B cell (primary cell): ENCODE measurements around the gene IGF1R. TPM values are rescaled to one million over a fixed set of nuclear protein-coding genes. Genes with fewer than 3 reads are reported as not detected.

Experiments used
- ATAC-seq: fragments of 200-7000 bp; cut with Tn5 transposase; one replicate; pipeline ENCODE4 v1.10.0; 2021; ENCODE audit warnings: low read depth, mild to moderate bottlenecking, moderate number of reproducible peaks, moderate library complexity
- CTCF ChIA-PET: fragments of 350-600 bp; sonication (Branson Sonifier 250); formaldehyde crosslinking; loops from one replicate; lab custom pipeline; 2021; ENCODE audit warnings: antibody characterized with exemption, inconsistent platforms; lab: Charles Lee
- POLR2A ChIA-PET: fragments of 350-600 bp; sonication (Branson Sonifier 250); formaldehyde crosslinking; loops from one replicate; lab custom pipeline; 2021; ENCODE audit warnings: antibody characterized with exemption; lab: Charles Lee
- DNase-seq: peaks from one replicate; pipeline ENCODE4 v3.0.0; 2013
- H2AFZ ChIP-seq: 2 replicates; pipeline ENCODE4 v1.6.1; 2012; ENCODE audit warnings: mild to moderate bottlenecking, low read depth, low read length; ENCODE audit not compliant: insufficient read depth, poor library complexity, severe bottlenecking
- H3K27ac ChIP-seq, 2 donors: 1 replicate in 1 of 2; 2 replicates in 1 of 2; pipeline ENCODE4 v1.5.1; 2012 to 2013; ENCODE audit warnings: low read length in 2 of 2, mild to moderate bottlenecking in 2 of 2, moderate library complexity in 1 of 2
- H3K27me3 ChIP-seq, 4 experiments: fragments of 200-600 bp in 1 of 4; sonication (generic) in 1 of 4; replicated peaks in 1 of 4; 1 replicate in 2 of 4; 2 replicates in 2 of 4; pipeline versions ENCODE4 v1.6.1 to v1.7.0; 2013 to 2016; ENCODE audit warnings: low read length in 3 of 4, mild to moderate bottlenecking in 2 of 4, mixed read lengths in 1 of 4, moderate library complexity in 1 of 4; ENCODE audit not compliant: insufficient read depth in 4 of 4, control insufficient read depth in 3 of 4; ENCODE audit errors: control extremely low read depth in 1 of 4
- H3K36me3 ChIP-seq, 2 experiments: replicated peaks in 1 of 2; 1 replicate in 1 of 2; 2 replicates in 1 of 2; pipeline versions ENCODE4 v1.6.1 to v1.7.1; 2013; ENCODE audit warnings: low read length in 1 of 2; ENCODE audit not compliant: insufficient read depth in 2 of 2, control insufficient read depth in 1 of 2; ENCODE audit errors: control extremely low read depth in 1 of 2, extremely low read depth in 1 of 2
- H3K4me1 ChIP-seq, 2 donors: fragments of 200-600 bp in 1 of 2; sonication (generic) in 1 of 2; 1 replicate in 1 of 2; 2 replicates in 1 of 2; pipeline versions ENCODE4 v1.5.1 to v1.6.1; 2013 to 2017; ENCODE audit warnings: low read length in 2 of 2; ENCODE audit not compliant: control insufficient read depth in 2 of 2, insufficient read depth in 2 of 2
- H3K4me2 ChIP-seq: replicated peaks from 2 replicates; pipeline ENCODE3; 2012; ENCODE audit warnings: mild to moderate bottlenecking, low read depth, low read length; ENCODE audit not compliant: poor library complexity, severe bottlenecking
- H3K4me3 ChIP-seq, 5 experiments: fragments of 200-600 bp in 1 of 5; sonication (generic) in 1 of 5; 1 replicate in 3 of 5; 2 replicates in 2 of 5; pipeline versions ENCODE4 v1.5.1 to v1.7.0; 2011 to 2016; ENCODE audit warnings: low read length in 4 of 5, mild to moderate bottlenecking in 4 of 5, low read depth in 2 of 5, control low read depth in 1 of 5, moderate library complexity in 1 of 5; ENCODE audit not compliant: insufficient read depth in 1 of 5; ENCODE audit errors: control extremely low read depth in 1 of 5, extremely low read depth in 1 of 5
- H3K79me2 ChIP-seq: fragments of 200-600 bp; sonication (generic); one replicate; pipeline ENCODE4 v1.6.0; 2016; ENCODE audit warnings: low read length; ENCODE audit not compliant: control insufficient read depth, insufficient read depth
- H3K9ac ChIP-seq: fragments of 200-600 bp; sonication (generic); 2 replicates; pipeline ENCODE4 v1.6.1; 2017; ENCODE audit warnings: mild to moderate bottlenecking, low read length, moderate library complexity
- H3K9me3 ChIP-seq, 3 donors: one replicate each; pipeline versions ENCODE4 v1.6.1 to v1.7.1; 2013; ENCODE audit warnings: low read length in 2 of 3; ENCODE audit not compliant: control insufficient read depth in 2 of 3, insufficient read depth in 1 of 3; ENCODE audit errors: control extremely low read depth in 1 of 3
- H4K20me1 ChIP-seq: 2 replicates; pipeline ENCODE4 v1.6.0; 2012; ENCODE audit warnings: mild to moderate bottlenecking, low read length; ENCODE audit not compliant: insufficient read depth, control insufficient read depth, poor library complexity, severe bottlenecking
- H3K27ac Mint-ChIP-seq: one replicate; pipeline ENCODE4 v1.8.0; 2021; ENCODE audit warnings: mixed read lengths
- H3K27me3 Mint-ChIP-seq: one replicate; pipeline ENCODE4 v1.8.0; 2021; ENCODE audit warnings: mixed read lengths
- H3K4me1 Mint-ChIP-seq: one replicate; pipeline ENCODE4 v1.8.0; 2021; ENCODE audit warnings: mixed read lengths
- H3K4me3 Mint-ChIP-seq: one replicate; pipeline ENCODE4 v1.8.0; 2021; ENCODE audit warnings: mixed read lengths
- H3K9me3 Mint-ChIP-seq: one replicate; pipeline ENCODE4 v1.8.0; 2022; ENCODE audit warnings: mixed read lengths; ENCODE audit not compliant: insufficient read depth
- CTCF ChIP-seq: fragments of 200-600 bp; IDR thresholded peaks from one replicate; pipeline ENCODE4 v1.8.0; 2022; ENCODE audit warnings: antibody characterized with exemption, mild to moderate bottlenecking
- EZH2 ChIP-seq: IDR thresholded peaks from 2 replicates; pipeline ENCODE4 v1.6.1; 2012; ENCODE audit warnings: borderline replicate concordance, low read depth, mild to moderate bottlenecking, moderate library complexity, low read length; ENCODE audit not compliant: insufficient read depth, poor library complexity, severe bottlenecking
- WGBS: methylation state at CpG from one replicate; pipeline ENCODE4 v1.1.5; 2013; ENCODE audit warnings: missing lambda C conversion rate; ENCODE audit not compliant: insufficient coverage; 5-methylcytosine and 5-hydroxymethylcytosine counted together
- intact Hi-C: fragments of 100-400 bp; cut with micrococcal nuclease; formaldehyde crosslinking; loops from one replicate; pipeline ENCODE4 v1.10.0; 2022
- polyA plus RNA-seq: library from polyadenylated mRNA; depleted of rRNA; stranded (reverse); fragments of >200 nt; gene quantifications from 2 replicates; pipeline ENCODE4 v1.2.3, GENCODE V29; 2012
- total RNA-seq, 2 donors: library from RNA; stranded (reverse); fragments of 120-200 nt in 1 of 2; gene quantifications; 1 replicate in 1 of 2; 2 replicates in 1 of 2; pipeline versions ENCODE4 v1.2.3 to v1.2.4, GENCODE V29; 2013 to 2022

Gene IGF1R
- total and polyA plus RNA-seq, 2 donors (not counting 1 experiment from before 2014, with no cell fraction given), result 5.4 to 23.1 TPM

GRCh38 chr15:98643115-98643514 lies 5.2 kb upstream of the IGF1R start:
- H3K36me3 ChIP-seq, result no peaks in the 10 kb centered on the region
- no peaks in the 10 kb centered on the region for H3K79me2 ChIP-seq
- no peak overlapping the region for H3K4me3 ChIP-seq
- H2AFZ ChIP-seq, result no peak overlapping the region
- H3K27me3 Mint-ChIP-seq, result peaks cover 14% of the 10 kb centered on the region
- H4K20me1 ChIP-seq, result no peaks in the 10 kb centered on the region
- ATAC-seq (no peak), DNase-seq (no peak)
- POLR2A ChIA-PET, result no interaction called here
- no peak overlapping the region for H3K27ac ChIP-seq
- no peak overlapping the region for H3K27ac Mint-ChIP-seq
- 90% methylated on average over 2 of the region's 4 CpGs for WGBS
- H3K4me1 Mint-ChIP-seq, result peaks cover 4% of the 10 kb centered on the region
- intact Hi-C loops, result loop anchor here (10.0 kb wide), 1 partner anchor 1092 kb away; the partner anchor contains the start of gene LYSMD4
- H3K4me1 ChIP-seq, result peaks cover 6 to 7% of the 10 kb centered on the region in 2 donors
- no peak overlapping the region for H3K4me2 ChIP-seq
- no peaks in the 10 kb centered on the region for H3K9me3 ChIP-seq
- CTCF ChIA-PET, result interaction anchor here (1.0 to 4.4 kb wide), 2 partner anchors 17 to 213 kb away, joined by 3 to 31 read pairs; no protein-coding TSS in a partner anchor
- H3K9ac ChIP-seq, result no peak overlapping the region
- TF ChIP-seq EZH2 (no peak), CTCF (no peak)
- no peak overlapping the region for H3K4me3 Mint-ChIP-seq
- H3K9me3 Mint-ChIP-seq, result no peaks in the 10 kb centered on the region
- peaks cover 0 to 7% (median 0%) of the 10 kb centered on the region in 4 experiments for H3K27me3 ChIP-seq

GRCh38 chr15:98646546-98647025 lies 1.8 kb upstream of the IGF1R start:
- Mint-ChIP-seq H3K27me3 (peaks cover 20% of the 10 kb centered on the region), H3K4me1 (peaks cover 17% of the 10 kb centered on the region), H3K27ac (peak overlapping the region; percentile 83), H3K9me3 (no peaks in the 10 kb centered on the region), H3K4me3 (peak overlapping the region; percentile 89)
- Histone ChIP-seq H4K20me1 (peaks cover 6% of the 10 kb centered on the region), H3K9me3 (peaks cover 0 to 13% (median 2%) of the 10 kb centered on the region in 3 donors), H3K4me1 (peaks cover 23 to 26% of the 10 kb centered on the region in 2 donors), H3K4me2 (peak overlapping the region; percentile 83), H3K4me3 (peak overlapping the region; percentile 65 to 81 (median 72)), H3K36me3 (no peaks in the 10 kb centered on the region), H3K79me2 (no peaks in the 10 kb centered on the region), H2AFZ (peak overlapping the region; percentile 78), H3K27ac (no peak overlapping the region), H3K9ac (peak overlapping the region; percentile 74), H3K27me3 (peaks cover 0 to 20% (median 6%) of the 10 kb centered on the region in 4 experiments)
- ChIA-PET POLR2A (interaction anchor here (0.6 to 1.9 kb wide), 3 partner anchors 36 to 207 kb away, joined by 3 to 5 read pairs (median 4); no protein-coding TSS in a partner anchor), CTCF (interaction anchor here (0.7 to 4.4 kb wide), 6 partner anchors 9 to 127 kb away, joined by 3 to 31 read pairs (median 4); no protein-coding TSS in a partner anchor)
- TF ChIP-seq EZH2 (no peak), CTCF (no peak)
- 0% methylated on average over 3 of the region's 7 CpGs for WGBS
- no peak for DNase-seq
- intact Hi-C loops, result loop anchor here (5.0 to 10.0 kb wide), 2 partner anchors 1088 to 1956 kb away; partner anchors contain the start of genes ASB7, LINS1 and LYSMD4
- ATAC-seq, result no peak
